OCI-LY1 (cell line): ENCODE measurements around the gene NR2C1.
"Not testable (repeated sequence)": the region's sequence is repeated elsewhere in the genome, so short reads cannot be mapped to it uniquely, and the experiment has no call there.

Experiments
- H2AFZ ChIP-seq: fragments of 200-600 bp; sonication (generic), shearing (Covaris generic); 2 replicates; pipeline ENCODE4 v1.6.0; 2014; ENCODE audit warnings: antibody characterized with exemption, mild to moderate bottlenecking, low read length
- H3F3A ChIP-seq: fragments of 200-600 bp; sonication (generic), shearing (Covaris generic); 2 replicates; pipeline ENCODE4 v1.6.0; 2014; ENCODE audit warnings: mild to moderate bottlenecking, antibody characterized with exemption, low read length, moderate library complexity; ENCODE audit not compliant: insufficient read depth
- H3K27ac ChIP-seq: fragments of 200-600 bp; sonication (generic); 2 replicates; pipeline ENCODE4 v1.5.1; 2014; ENCODE audit warnings: low read length, mixed run types, mild to moderate bottlenecking, low read depth; ENCODE audit not compliant: poor library complexity, severe bottlenecking
- H3K27me3 ChIP-seq: fragments of 200-600 bp; sonication (generic); 2 replicates; pipeline ENCODE4 v1.6.0; 2014; ENCODE audit warnings: antibody characterized with exemption, mild to moderate bottlenecking, low read length, moderate library complexity; ENCODE audit not compliant: insufficient read depth
- H3K36me3 ChIP-seq: fragments of 200-600 bp; sonication (generic); 2 replicates; pipeline ENCODE4 v1.6.1; 2014; ENCODE audit warnings: mild to moderate bottlenecking, antibody characterized with exemption, low read length, moderate library complexity, mixed read lengths; ENCODE audit not compliant: insufficient read depth
- H3K4me1 ChIP-seq: fragments of 200-600 bp; sonication (generic); 2 replicates; pipeline ENCODE4 v1.5.1; 2014; ENCODE audit warnings: mild to moderate bottlenecking, low read length, moderate library complexity; ENCODE audit not compliant: insufficient read depth, severe bottlenecking
- H3K4me2 ChIP-seq: fragments of 200-600 bp; sonication (generic), shearing (Covaris generic); 2 replicates; pipeline ENCODE4 v1.6.1; 2014; ENCODE audit warnings: low read length
- H3K4me3 ChIP-seq: fragments of 200-600 bp; sonication (generic); 2 replicates; pipeline ENCODE4 v1.5.1; 2014; ENCODE audit warnings: low read length, low read depth, mild to moderate bottlenecking, mixed read lengths; ENCODE audit not compliant: poor library complexity, severe bottlenecking
- H3K79me2 ChIP-seq: fragments of 200-600 bp; shearing (Covaris generic); 2 replicates; pipeline ENCODE4 v1.6.1; 2016; ENCODE audit warnings: mixed run types, low read length, mixed read lengths; ENCODE audit not compliant: insufficient read depth
- H3K9ac ChIP-seq: fragments of 200-600 bp; sonication (generic), shearing (Covaris generic); 2 replicates; pipeline ENCODE4 v1.6.1; 2014; ENCODE audit warnings: mild to moderate bottlenecking, low read length, mixed read lengths
- H3K9me2 ChIP-seq: fragments of 200-600 bp; sonication (generic), shearing (Covaris generic); 2 replicates; pipeline ENCODE4 v1.6.1; 2014; ENCODE audit warnings: low read depth, mild to moderate bottlenecking, low read length, mixed read lengths
- H3K9me3 ChIP-seq: fragments of 200-600 bp; shearing (Covaris generic); 2 replicates; pipeline ENCODE4 v1.6.1; 2014; ENCODE audit warnings: low read length, mixed read lengths
- H4K20me1 ChIP-seq: fragments of 200-600 bp; sonication (generic), shearing (Covaris generic); 2 replicates; pipeline ENCODE4 v1.6.0; 2016; ENCODE audit warnings: mild to moderate bottlenecking, low read length; ENCODE audit not compliant: insufficient read depth
- EZH2 ChIP-seq: fragments of 200-600 bp; sonication (generic), shearing (Covaris generic); IDR thresholded peaks from 2 replicates; pipeline ENCODE4 v1.8.0; 2017; ENCODE audit warnings: borderline replicate concordance, mixed run types, mild to moderate bottlenecking, antibody characterized with exemption, low read length, moderate library complexity, mixed read lengths
- TF ChIP-seq, protein P1 (sequence below): fragments of 200-600 bp; sonication (generic), shearing (Covaris generic); IDR thresholded peaks from 2 replicates; pipeline ENCODE4 v1.5.1; 2017; ENCODE audit warnings: mild to moderate bottlenecking, antibody characterized with exemption, low read length, moderate library complexity, mixed read lengths

The NR2C1 gene

DNA sequence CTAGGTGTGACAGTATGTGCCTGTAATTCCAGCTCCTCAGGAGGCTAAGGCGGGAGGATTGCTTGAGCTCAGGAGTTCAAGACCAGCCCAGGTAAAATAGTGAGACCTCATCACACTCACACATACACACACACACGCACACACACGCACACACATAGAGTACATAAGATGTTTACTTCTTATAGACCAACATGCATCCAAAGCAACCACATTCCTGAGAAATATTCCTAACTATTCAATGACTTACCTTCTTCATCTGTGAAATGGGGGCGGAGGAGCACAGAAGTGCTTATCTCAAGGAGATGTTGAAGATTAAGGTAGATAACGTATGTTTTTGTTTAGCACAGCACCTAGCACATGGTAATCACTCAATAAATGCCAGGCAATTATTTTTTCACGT is 76.4 kb downstream of the NR2C1 start:
- H4K20me1 ChIP-seq = no peaks in the 10 kb centered on the region
- H3K4me2 ChIP-seq = no peak overlapping the region
- H3K9me3 ChIP-seq = no peaks in the 10 kb centered on the region
- H3K4me3 ChIP-seq = no peak overlapping the region
- no peak overlapping the region for H2AFZ ChIP-seq
- H3K36me3 ChIP-seq = peaks cover 75% of the 10 kb centered on the region
- H3K4me1 ChIP-seq = peaks cover 24% of the 10 kb centered on the region
- H3K9me2 ChIP-seq = no peaks in the 10 kb centered on the region
- H3F3A ChIP-seq = no peaks in the 10 kb centered on the region
- H3K27me3 ChIP-seq = no peaks in the 10 kb centered on the region
- TF ChIP-seq, protein P1, sequence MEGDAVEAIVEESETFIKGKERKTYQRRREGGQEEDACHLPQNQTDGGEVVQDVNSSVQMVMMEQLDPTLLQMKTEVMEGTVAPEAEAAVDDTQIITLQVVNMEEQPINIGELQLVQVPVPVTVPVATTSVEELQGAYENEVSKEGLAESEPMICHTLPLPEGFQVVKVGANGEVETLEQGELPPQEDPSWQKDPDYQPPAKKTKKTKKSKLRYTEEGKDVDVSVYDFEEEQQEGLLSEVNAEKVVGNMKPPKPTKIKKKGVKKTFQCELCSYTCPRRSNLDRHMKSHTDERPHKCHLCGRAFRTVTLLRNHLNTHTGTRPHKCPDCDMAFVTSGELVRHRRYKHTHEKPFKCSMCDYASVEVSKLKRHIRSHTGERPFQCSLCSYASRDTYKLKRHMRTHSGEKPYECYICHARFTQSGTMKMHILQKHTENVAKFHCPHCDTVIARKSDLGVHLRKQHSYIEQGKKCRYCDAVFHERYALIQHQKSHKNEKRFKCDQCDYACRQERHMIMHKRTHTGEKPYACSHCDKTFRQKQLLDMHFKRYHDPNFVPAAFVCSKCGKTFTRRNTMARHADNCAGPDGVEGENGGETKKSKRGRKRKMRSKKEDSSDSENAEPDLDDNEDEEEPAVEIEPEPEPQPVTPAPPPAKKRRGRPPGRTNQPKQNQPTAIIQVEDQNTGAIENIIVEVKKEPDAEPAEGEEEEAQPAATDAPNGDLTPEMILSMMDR = no peak
- no peak for TF ChIP-seq EZH2
- H3K9ac ChIP-seq = no peak overlapping the region
- H3K27ac ChIP-seq = no peak overlapping the region
- H3K79me2 ChIP-seq = peaks cover 40% of the 10 kb centered on the region

DNA sequence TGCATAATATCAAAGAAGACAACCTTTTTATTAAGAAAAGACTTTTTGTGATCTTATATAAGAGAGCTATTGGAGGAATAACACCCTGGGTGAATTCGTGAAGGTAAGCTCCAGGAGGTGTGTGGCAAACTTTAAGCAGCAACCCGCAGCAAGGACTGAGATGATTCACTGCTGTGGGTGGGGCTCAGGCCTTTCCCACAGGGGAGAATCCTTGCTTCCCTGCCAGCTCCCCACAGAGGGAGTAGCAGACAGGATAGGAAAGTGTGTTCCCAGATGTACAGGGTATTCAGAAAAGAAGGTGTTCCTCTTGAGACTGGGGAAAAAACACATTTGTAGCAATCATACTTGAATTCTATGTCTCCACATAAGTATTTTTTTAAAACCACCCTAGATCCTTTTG is 79.1 kb downstream of the NR2C1 start:
- Histone ChIP-seq H3K27ac (no peak overlapping the region), H3K9me2 (no peaks in the 10 kb centered on the region), H3F3A (no peaks in the 10 kb centered on the region)

DNA sequence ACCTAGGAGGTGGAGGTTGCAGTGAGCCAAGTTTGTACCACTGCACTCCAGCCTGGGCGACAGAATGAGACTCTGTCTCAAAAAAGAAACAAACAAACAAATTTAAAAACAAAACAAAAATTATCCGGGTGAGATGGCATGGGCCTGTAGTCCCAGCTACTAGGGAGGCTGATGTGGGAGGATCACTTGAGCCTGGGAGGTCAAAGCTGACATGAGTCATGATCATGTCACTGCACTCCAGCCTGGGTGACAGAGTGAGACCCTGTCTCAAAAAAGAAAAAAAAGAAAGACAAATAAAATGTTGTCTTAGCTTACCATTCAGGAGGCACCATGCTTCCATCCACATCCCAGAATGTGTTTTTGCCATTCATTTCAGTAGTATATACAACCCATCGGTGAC is 79.6 kb downstream of the NR2C1 start:
- H3K9me3 ChIP-seq, H3K4me1 ChIP-seq, H3F3A ChIP-seq, H3K9me2 ChIP-seq, H2AFZ ChIP-seq, H3K9ac ChIP-seq, H3K4me2 ChIP-seq, H3K4me3 ChIP-seq, H4K20me1 ChIP-seq, H3K27me3 ChIP-seq, H3K27ac ChIP-seq: not testable (repeated sequence)
- peaks cover 23% of the 10 kb centered on the region for H3K79me2 ChIP-seq
- H3K36me3 ChIP-seq = peaks cover 60% of the 10 kb centered on the region

More for the DNA sequence above, 79.1 kb downstream of the NR2C1 start:
- Histone ChIP-seq H3K79me2 (peaks cover 27% of the 10 kb centered on the region), H4K20me1 (no peaks in the 10 kb centered on the region), H3K9me3 (no peaks in the 10 kb centered on the region), H3K36me3 (peaks cover 64% of the 10 kb centered on the region), H3K4me1 (peaks cover 9% of the 10 kb centered on the region), H3K27me3 (no peaks in the 10 kb centered on the region), H3K4me2 (no peak overlapping the region), H3K4me3 (no peak overlapping the region), H3K9ac (no peak overlapping the region), H2AFZ (no peak overlapping the region)
- TF ChIP-seq EZH2 = no peak
- TF ChIP-seq, protein P1 = no peak

DNA sequence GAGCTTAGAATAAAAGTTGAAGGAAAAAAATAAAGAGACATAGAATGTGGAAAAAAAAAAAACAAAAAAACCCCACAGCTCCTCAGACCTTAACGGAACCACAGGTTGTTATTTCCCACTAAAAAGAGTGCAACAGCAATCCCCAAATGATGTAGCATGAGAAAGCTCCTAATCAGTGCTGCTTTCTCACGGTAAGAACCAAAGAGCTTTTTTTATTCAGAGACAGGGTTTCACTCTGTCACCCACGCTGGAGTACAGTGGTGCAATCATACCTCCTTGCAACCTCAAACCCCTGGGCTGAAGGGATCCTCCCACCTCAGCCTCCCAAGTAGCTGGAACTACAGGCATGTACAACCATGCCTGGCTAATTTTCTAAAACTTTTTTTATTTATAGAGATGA is 83.2 kb downstream of the NR2C1 start:
- Histone ChIP-seq H3K4me2 (no peak overlapping the region), H3K9me2 (no peaks in the 10 kb centered on the region), H2AFZ (no peak overlapping the region), H4K20me1 (no peaks in the 10 kb centered on the region), H3F3A (no peaks in the 10 kb centered on the region), H3K9ac (no peak overlapping the region), H3K4me1 (no peaks in the 10 kb centered on the region), H3K79me2 (no peaks in the 10 kb centered on the region), H3K27me3 (no peaks in the 10 kb centered on the region), H3K9me3 (no peaks in the 10 kb centered on the region), H3K4me3 (no peak overlapping the region), H3K36me3 (peaks cover 41% of the 10 kb centered on the region), H3K27ac (no peak overlapping the region)
- no peak for TF ChIP-seq EZH2
- TF ChIP-seq, protein P1 = no peak
